Parathyroid adenoma (tissue), 2 donors: ENCODE data around the gene R3HDM2.

Experiments used
- H2AFZ ChIP-seq: fragments of 300-600 bp; sonication (generic); one replicate; pipeline ENCODE4 v1.7.0; 2017; ENCODE audit warnings: antibody characterized with exemption, mild to moderate bottlenecking
- H3K27ac ChIP-seq: fragments of 300-600 bp; sonication (generic); one replicate; pipeline ENCODE4 v1.7.0; 2017
- H3K27me3 ChIP-seq: fragments of 300-600 bp; sonication (generic); one replicate; pipeline ENCODE4 v1.7.0; 2017; ENCODE audit warnings: low read length; ENCODE audit not compliant: control insufficient read depth, insufficient read depth
- H3K36me3 ChIP-seq: fragments of 300-600 bp; sonication (generic); one replicate; pipeline ENCODE4 v1.7.0; 2017; ENCODE audit warnings: low read length; ENCODE audit not compliant: control insufficient read depth, insufficient read depth
- H3K4me1 ChIP-seq: fragments of 300-600 bp; sonication (generic); one replicate; pipeline ENCODE4 v1.7.0; 2017; ENCODE audit warnings: control low read depth
- H3K4me2 ChIP-seq: fragments of 300-600 bp; sonication (generic); one replicate; pipeline ENCODE4 v1.7.0; 2017; ENCODE audit warnings: low read length
- H3K4me3 ChIP-seq: fragments of 300-600 bp; sonication (generic); one replicate; pipeline ENCODE4 v1.7.0; 2017; ENCODE audit warnings: low read depth, low read length
- H3K79me2 ChIP-seq: fragments of 300-600 bp; sonication (generic); one replicate; pipeline ENCODE4 v1.7.0; 2017; ENCODE audit warnings: control low read depth
- H3K9ac ChIP-seq: fragments of 300-600 bp; sonication (generic); one replicate; pipeline ENCODE4 v1.7.0; 2017; ENCODE audit warnings: mild to moderate bottlenecking
- H3K9me3 ChIP-seq: fragments of 300-600 bp; sonication (generic); one replicate; pipeline ENCODE4 v1.7.0; 2017; ENCODE audit warnings: low read length; ENCODE audit not compliant: control insufficient read depth
- CTCF ChIP-seq: fragments of 300-600 bp; sonication (generic); IDR thresholded peaks from one replicate; pipeline ENCODE4 v1.7.0; 2017; ENCODE audit warnings: antibody characterized with exemption, mild to moderate bottlenecking
- donor health status: primary hyperparathyroidism.

The R3HDM2 gene

GRCh38 chr12:57205186-57205585 is 225.7 kb downstream of the R3HDM2 start:
- H3K27me3 ChIP-seq, result no peaks in the 10 kb centered on the region
- H3K36me3 ChIP-seq, result no peaks in the 10 kb centered on the region
- H3K9ac ChIP-seq, result no peak overlapping the region
- no peak overlapping the region for H3K4me3 ChIP-seq
- no peaks in the 10 kb centered on the region for H3K4me1 ChIP-seq
- no peak for TF ChIP-seq CTCF
- H3K27ac ChIP-seq, result no peak overlapping the region
- no peak overlapping the region for H3K4me2 ChIP-seq
- no peaks in the 10 kb centered on the region for H3K9me3 ChIP-seq
- H3K79me2 ChIP-seq, result no peaks in the 10 kb centered on the region
- H2AFZ ChIP-seq, result no peak overlapping the region

- no peaks in the 10 kb centered on the region for H3K9me3 ChIP-seq
- no peak overlapping the region for H3K9ac ChIP-seq
- no peaks in the 10 kb centered on the region for H3K79me2 ChIP-seq
- no peak overlapping the region for H3K4me2 ChIP-seq
- H3K4me3 ChIP-seq, result no peak overlapping the region
- no peak overlapping the region for H2AFZ ChIP-seq
- H3K27ac ChIP-seq, result no peak overlapping the region
- TF ChIP-seq CTCF, result no peak
- H3K27me3 ChIP-seq, result no peaks in the 10 kb centered on the region
- no peaks in the 10 kb centered on the region for H3K4me1 ChIP-seq
- no peaks in the 10 kb centered on the region for H3K36me3 ChIP-seq
These were observed 226.4 kb downstream of the R3HDM2 start for GRCh38 chr12:57204454-57204853.

- H3K27ac ChIP-seq, result no peak overlapping the region
- no peaks in the 10 kb centered on the region for H3K36me3 ChIP-seq
- TF ChIP-seq CTCF, result no peak
These were observed 227.1 kb downstream of the R3HDM2 start for GRCh38 chr12:57203791-57204190.

More at GRCh38 chr12:57203791-57204190, 227.1 kb downstream of the R3HDM2 start:
- Histone ChIP-seq H3K9me3 (no peaks in the 10 kb centered on the region), H3K4me2 (no peak overlapping the region), H3K4me1 (no peaks in the 10 kb centered on the region), H2AFZ (no peak overlapping the region), H3K9ac (no peak overlapping the region), H3K27me3 (no peaks in the 10 kb centered on the region), H3K4me3 (no peak overlapping the region), H3K79me2 (no peaks in the 10 kb centered on the region)
